GM19372 (cell line): ENCODE data around the gene FAM13A.
"Not testable (repeated sequence)": the region's sequence is repeated elsewhere in the genome, so short reads cannot be mapped to it uniquely, and the experiment has no call there.

Experiments used
- ATAC-seq: cut with Tn5 transposase; IDR thresholded peaks from one replicate; pipeline ENCODE4 v1.9.1; 2021; ENCODE audit warnings: mild to moderate bottlenecking, low read depth, moderate library complexity; ENCODE audit not compliant: unreplicated experiment

Gene FAM13A

DNA sequence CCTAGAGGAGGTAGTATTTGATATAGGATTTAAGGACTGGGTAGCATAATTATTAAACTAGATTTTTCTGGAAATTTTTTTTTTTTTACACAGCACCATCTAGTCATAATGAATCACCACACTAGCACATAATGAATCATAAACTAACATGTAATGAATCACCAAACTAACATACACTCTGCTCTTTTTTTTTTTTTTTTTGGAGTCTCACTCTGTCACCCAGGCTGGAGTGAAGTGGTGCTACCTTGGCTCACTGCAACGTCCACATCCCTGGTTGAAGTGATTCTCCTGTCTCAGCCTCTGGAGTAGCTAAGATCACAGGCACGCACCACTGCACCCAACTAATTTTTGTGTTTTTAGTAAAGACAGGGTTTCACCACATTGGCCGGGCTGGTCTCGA lies 92.5 kb downstream of the FAM13A start:
- no peak for ATAC-seq

- no peak for ATAC-seq
Measured at GRCh38 chr4:88963817-88964216, 93.2 kb downstream of the FAM13A start.

GRCh38 chr4:88962396-88962795 lies 94.6 kb downstream of the FAM13A start:
- ATAC-seq, result no peak

- no peak for ATAC-seq
Measured at GRCh38 chr4:88960576-88960975, 96.4 kb downstream of the FAM13A start.

GRCh38 chr4:88958080-88958479 lies 98.9 kb downstream of the FAM13A start:
- ATAC-seq, result no peak

GRCh38 chr4:88957570-88957969 lies 99.4 kb downstream of the FAM13A start:
- ATAC-seq, result no peak

- ATAC-seq, result no peak
Measured at GRCh38 chr4:88955580-88956380, 101.2 kb downstream of the FAM13A start.

DNA sequence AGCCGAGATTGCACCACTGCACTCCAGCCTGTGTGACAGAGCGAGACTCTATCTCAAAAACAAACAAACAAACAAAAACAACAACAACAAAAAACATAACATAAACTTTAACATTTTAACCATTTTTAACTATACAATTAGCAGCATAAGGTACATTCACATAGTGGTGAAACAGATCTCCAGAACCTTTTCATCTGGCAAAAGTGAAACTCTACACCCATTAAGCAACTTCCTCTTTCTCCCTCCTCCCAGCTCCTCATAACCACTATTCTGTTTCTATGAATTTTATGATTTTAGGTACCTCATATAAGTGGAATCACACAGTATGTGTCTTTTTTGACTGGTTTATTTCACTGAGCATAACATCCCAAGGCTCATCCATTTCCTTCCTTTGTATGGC lies 103.6 kb downstream of the FAM13A start:
- ATAC-seq, result no peak

DNA sequence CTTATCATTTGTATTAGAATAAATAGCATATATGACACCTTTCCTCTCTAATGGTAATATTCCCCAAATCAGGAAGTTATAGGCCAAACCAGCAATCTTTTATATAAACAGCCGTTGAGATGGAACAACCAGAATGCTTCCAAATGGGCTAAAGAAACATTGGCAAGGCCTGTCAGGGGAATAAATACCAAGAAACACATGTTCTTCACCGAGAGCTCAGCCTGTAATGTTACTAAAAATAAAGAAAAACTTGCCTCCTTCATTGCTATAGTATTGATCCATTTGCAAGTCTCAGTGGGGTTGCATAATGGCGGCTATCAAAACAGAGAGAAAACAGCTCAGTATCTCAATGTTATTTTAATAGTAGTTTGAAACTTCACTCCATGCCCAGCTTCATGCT lies 104.9 kb downstream of the FAM13A start:
- ATAC-seq, result no peak

DNA sequence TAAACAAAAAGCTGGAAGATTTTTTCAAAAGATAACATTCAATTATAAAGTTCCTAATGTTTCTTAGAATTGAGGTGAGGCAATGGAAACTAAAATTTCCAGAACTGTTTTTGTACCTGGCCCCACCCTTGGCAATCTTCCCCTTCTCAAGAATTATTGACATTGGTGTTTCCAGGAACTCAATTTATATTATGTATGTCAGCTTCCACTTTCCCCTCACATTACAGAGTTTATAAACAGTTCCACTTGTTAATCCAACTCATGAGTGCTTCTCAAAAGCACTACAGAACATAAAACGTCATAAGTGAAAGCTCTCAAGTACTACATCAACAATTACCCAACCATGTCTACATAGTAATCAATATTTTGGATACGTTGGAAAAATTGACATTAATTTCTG lies 107.4 kb downstream of the FAM13A start:
- no peak for ATAC-seq

- ATAC-seq, result no peak
Measured at GRCh38 chr4:88940506-88940905, 116.5 kb downstream of the FAM13A start.

DNA sequence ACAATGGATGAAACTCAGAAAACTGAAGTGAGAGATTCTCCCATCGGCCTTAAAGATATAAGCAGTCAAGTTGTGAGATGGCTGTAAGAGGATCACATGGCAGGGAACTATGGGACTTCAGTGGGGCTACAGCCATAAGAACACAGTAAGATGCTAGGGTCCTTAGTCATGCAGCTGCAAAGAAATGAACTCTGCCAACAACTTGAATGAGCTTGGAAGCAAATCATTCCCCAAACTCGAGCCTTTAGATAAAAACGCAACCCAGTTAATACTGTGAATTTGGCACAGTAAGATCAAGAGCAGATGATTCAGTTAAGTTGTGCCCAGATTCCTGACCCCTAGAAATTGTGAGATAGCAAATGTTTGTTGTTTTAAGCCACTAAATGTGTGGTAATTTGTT lies 117.3 kb downstream of the FAM13A start:
- ATAC-seq, result no peak

GRCh38 chr4:88938138-88938537 lies 118.8 kb downstream of the FAM13A start:
- no peak for ATAC-seq

DNA sequence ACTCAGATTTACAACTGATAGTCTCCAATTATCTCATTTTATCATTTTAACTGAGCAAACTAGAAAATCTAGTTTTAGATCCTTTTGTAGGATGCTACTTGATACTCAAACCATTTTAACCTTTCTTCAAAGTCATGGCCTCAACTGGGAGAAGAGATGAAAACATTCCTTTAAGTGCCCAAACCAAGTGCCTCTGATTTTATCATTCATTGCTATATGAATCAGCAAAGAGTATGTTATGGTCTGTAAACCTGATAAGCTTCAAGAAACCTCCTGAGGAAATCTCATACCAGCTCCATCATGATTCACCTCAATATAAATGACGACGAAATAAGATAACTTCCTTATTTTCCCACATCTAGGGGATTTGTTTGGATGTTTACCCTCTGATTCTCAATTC lies 119.9 kb downstream of the FAM13A start:
- ATAC-seq, result no peak

DNA sequence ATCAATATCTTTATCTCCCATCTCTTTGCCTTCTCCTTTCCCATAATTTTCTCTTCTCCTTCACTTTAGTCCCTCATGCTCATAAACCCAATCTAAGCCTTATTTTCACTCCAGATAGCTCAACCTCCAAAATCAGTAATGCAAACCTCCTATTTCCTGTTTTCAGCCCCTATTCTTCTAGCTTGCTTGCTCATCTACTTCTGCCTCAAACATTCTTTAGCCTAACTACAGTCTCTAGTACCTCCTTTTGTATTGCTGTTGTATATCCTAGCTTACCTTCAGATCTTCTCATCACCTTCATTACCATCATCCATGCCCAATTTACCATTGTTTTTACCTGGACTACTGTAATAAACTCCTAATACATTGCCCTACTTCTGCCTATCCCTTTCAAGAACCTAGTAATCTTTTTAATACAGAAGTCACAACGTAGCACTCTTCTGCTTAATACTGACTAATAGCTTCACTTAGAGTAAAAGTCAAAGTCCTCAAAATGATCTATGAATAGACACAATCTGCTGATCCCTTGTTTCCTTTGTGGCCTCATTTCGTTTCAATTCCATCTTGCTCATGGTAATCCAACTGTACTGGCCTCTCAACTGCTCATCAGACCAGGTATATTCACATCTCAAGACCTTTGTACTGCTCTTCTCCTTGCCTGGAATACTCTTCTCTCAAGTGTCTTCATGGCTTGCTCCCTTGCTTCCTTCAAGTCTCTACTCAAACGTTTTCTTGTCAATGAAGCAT lies 123.4 kb downstream of the FAM13A start:
- no peak for ATAC-seq

- ATAC-seq, result peak; percentile 49
Measured at GRCh38 chr4:88928852-88929251, 128.1 kb downstream of the FAM13A start.

GRCh38 chr4:88927420-88927819 lies 129.6 kb downstream of the FAM13A start:
- ATAC-seq, result no peak

GRCh38 chr4:88919056-88919455 lies 137.9 kb downstream of the FAM13A start:
- ATAC-seq, result no peak

DNA sequence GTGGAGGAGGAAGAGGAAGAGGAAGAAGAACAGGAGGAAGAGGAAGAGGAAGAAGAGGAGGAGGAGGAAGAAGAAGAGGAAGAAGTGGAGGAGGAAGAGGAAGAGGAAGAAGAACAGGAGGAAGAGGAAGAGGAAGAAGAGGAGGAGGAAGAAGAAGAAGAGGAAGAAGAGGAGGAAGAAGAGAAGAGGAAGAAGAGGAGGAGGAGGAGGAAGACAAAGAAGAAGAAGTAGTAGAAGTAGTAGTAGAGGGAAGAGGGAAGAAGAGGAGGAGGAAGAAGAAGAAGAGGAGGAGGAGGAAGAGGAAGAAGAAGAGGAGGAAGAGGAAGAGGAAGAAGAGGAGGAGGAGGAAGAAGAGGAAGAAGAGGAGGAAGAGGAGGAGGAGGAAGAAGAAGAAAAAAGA lies 143.8 kb downstream of the FAM13A start:
- not testable (repeated sequence) for ATAC-seq

DNA sequence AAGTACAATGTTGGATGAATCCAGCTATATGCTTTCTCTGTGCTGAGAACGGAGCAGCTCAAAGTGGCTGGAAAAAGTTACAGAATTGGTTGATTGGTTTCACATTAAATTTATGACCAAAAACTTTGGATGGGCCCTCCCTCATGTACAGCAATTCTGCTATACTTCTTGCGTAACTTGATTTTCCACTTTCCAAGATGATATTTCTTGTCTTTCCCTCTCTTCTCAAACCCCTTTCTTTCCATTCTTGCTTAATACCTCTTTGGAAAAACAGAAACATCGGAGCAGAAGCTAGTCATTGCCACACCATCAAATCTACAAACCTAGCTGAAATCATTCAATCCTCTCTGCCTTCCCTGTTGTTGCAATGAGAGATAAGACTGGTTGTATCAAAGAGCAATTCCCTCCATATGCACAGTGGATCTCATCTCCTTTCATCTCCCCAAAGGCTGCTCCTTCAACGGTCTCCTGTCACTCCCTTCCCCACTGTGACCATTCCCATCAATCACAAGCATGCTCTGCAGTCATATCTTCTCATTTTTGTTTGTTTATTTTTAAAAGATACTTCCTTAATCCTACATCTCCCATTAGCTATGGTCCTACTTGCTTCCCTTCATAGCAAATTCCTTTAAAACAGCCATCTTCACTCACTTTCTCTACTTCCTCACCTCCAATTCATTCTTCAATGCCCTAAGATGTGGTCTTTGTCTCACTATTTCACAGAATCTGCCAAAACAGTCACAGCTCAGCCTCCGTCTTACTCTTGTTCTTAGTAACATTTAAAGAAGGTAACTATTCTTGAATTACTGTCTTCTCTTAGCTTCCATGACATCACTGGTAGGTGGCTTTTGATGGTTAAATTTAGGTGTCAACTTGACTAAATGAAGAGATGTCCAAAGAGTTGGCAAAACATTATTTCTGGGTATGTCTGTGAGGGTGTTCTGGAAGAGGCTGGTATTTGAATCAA lies 145.5 kb downstream of the FAM13A start:
- no peak for ATAC-seq

DNA sequence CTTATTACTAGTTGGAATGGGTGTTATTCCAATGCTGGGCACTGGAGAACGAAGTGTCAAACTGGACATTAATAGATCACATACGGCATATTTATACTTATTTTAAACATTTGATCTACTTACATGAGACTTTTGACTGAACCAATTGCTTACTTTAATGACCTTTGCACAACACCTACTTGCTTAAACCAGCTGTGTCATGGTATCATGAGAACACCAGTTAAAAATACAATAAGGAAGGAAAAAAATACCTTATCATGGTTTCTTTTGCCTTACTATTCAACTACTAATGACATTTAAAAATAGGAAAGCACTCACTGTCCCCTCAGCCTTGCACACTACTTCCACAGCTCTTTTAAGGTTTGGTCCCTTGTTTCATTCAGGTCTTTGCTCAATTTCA lies 146.9 kb downstream of the FAM13A start:
- no peak for ATAC-seq
